T-helper 22 cell (primary cell): ENCODE data around the gene FAM13C.

Source experiments
- DNase-seq: peaks from one replicate; pipeline ENCODE4 v3.0.0-alpha.2; 2020; ENCODE audit warnings: low read depth

FAM13C gene

GRCh38 chr10:59315465-59315864 is 46.9 kb downstream of the FAM13C start:
- DNase-seq, result no peak

- no peak for DNase-seq
Measured at GRCh38 chr10:59314268-59314667, 48.1 kb downstream of the FAM13C start.

GRCh38 chr10:59312247-59312646 is 50.1 kb downstream of the FAM13C start:
- DNase-seq, result no peak

GRCh38 chr10:59311025-59311424 is 51.3 kb downstream of the FAM13C start:
- no peak for DNase-seq

GRCh38 chr10:59310324-59310914 is 51.9 kb downstream of the FAM13C start:
- no peak for DNase-seq

- DNase-seq, result no peak
Measured at GRCh38 chr10:59304521-59305097, 57.7 kb downstream of the FAM13C start.

GRCh38 chr10:59303018-59303417 is 59.3 kb downstream of the FAM13C start:
- no peak for DNase-seq

- no peak for DNase-seq
Measured at GRCh38 chr10:59302381-59302780, 60.0 kb downstream of the FAM13C start.

GRCh38 chr10:59301067-59301754 is 61.1 kb downstream of the FAM13C start:
- DNase-seq, result no peak

- DNase-seq, result no peak
Measured at GRCh38 chr10:59300386-59300785, 62.0 kb downstream of the FAM13C start.

GRCh38 chr10:59299933-59300332 is 62.4 kb downstream of the FAM13C start:
- DNase-seq, result no peak

GRCh38 chr10:59290448-59290847 is 71.9 kb downstream of the FAM13C start:
- no peak for DNase-seq

GRCh38 chr10:59289853-59290252 is 72.5 kb downstream of the FAM13C start:
- DNase-seq, result no peak

GRCh38 chr10:59287587-59288255 is 74.6 kb downstream of the FAM13C start:
- no peak for DNase-seq

GRCh38 chr10:59285848-59286247 is 76.5 kb downstream of the FAM13C start:
- no peak for DNase-seq

GRCh38 chr10:59285073-59285472 is 77.3 kb downstream of the FAM13C start:
- no peak for DNase-seq

- DNase-seq, result no peak
Measured at GRCh38 chr10:59284118-59284975, 78.0 kb downstream of the FAM13C start.

GRCh38 chr10:59283456-59284091 is 78.8 kb downstream of the FAM13C start:
- DNase-seq, result no peak

GRCh38 chr10:59281861-59282260 is 80.5 kb downstream of the FAM13C start:
- no peak for DNase-seq

- DNase-seq, result no peak
Measured at GRCh38 chr10:59279991-59280505, 82.3 kb downstream of the FAM13C start.

- no peak for DNase-seq
Measured at GRCh38 chr10:59279476-59279875, 82.9 kb downstream of the FAM13C start.
